PC-3 (cell line): Measurements from ENCODE around the gene SRP14. TPM values are rescaled to one million over a fixed set of nuclear protein-coding genes. Genes with fewer than 3 reads are reported as not detected.

Source experiments
- ATAC-seq: fragments of 200-7000 bp; cut with Tn5 transposase; 2 replicates; pipeline ENCODE4 v1.9.1; 2020; ENCODE audit warnings: mild to moderate bottlenecking, moderate library complexity
- Bru-seq: library from RNA; stranded (reverse); fragments of 400-500 nt; gene quantifications from one replicate; lab custom pipeline; 2021; lab: Mats Ljungman, UMichigan
- BruChase-seq, 2 experiments: library from RNA; stranded (reverse); fragments of 400-500 nt; gene quantifications; one replicate each; lab custom pipeline; 2021; lab: Mats Ljungman, UMichigan
- BruUV-seq: library from RNA; stranded (reverse); fragments of 400-500 nt; replicated peaks from 2 replicates; lab custom pipeline; 2021; lab: Mats Ljungman, UMichigan
- CTCF ChIA-PET: fragments of 300-600 bp; sonication (Branson Sonifier 250); formaldehyde crosslinking; loops from one replicate; lab custom pipeline; 2022; ENCODE audit warnings: antibody characterized with exemption; lab: Charles Lee
- POLR2A ChIA-PET: fragments of 300-600 bp; sonication (Branson Sonifier 250); formaldehyde crosslinking; loops from one replicate; lab custom pipeline; 2022; ENCODE audit warnings: antibody characterized with exemption; ENCODE audit not compliant: unreplicated experiment; lab: Charles Lee
- DNase-seq: peaks from one replicate; pipeline ENCODE4 v3.0.0-alpha.2; 2015
- H2AFZ ChIP-seq: fragments of 300-600 bp; sonication (generic); 2 replicates; pipeline ENCODE4 v1.6.0; 2016; ENCODE audit warnings: antibody characterized with exemption, low read length
- H3F3A ChIP-seq: fragments of 300-600 bp; sonication (generic); one replicate; pipeline ENCODE4 v1.6.0; 2017; ENCODE audit warnings: antibody characterized with exemption, low read length, control low read depth, mild to moderate bottlenecking; ENCODE audit not compliant: unreplicated experiment
- H3K27ac ChIP-seq: fragments of 300-600 bp; sonication (generic); 2 replicates; pipeline ENCODE4 v1.5.1; 2016; ENCODE audit warnings: mild to moderate bottlenecking, low read length
- H3K27me3 ChIP-seq: fragments of 300-600 bp; sonication (generic); 2 replicates; pipeline ENCODE4 v1.6.1; 2016; ENCODE audit warnings: low read length, mixed read lengths
- H3K36me3 ChIP-seq: fragments of 300-600 bp; sonication (generic); 2 replicates; pipeline ENCODE4 v1.6.1; 2016; ENCODE audit warnings: low read depth, mixed run types, low read length, mixed read lengths
- H3K4me1 ChIP-seq: fragments of 300-600 bp; sonication (generic); 2 replicates; pipeline ENCODE4 v1.5.1; 2016; ENCODE audit warnings: low read length; ENCODE audit not compliant: insufficient read depth
- H3K4me2 ChIP-seq: fragments of 300-600 bp; sonication (generic); 2 replicates; pipeline ENCODE4 v1.6.0; 2016; ENCODE audit warnings: low read length
- H3K4me3 ChIP-seq: fragments of 300-600 bp; sonication (generic); 2 replicates; pipeline ENCODE4 v1.5.1; 2016; ENCODE audit warnings: mild to moderate bottlenecking, low read length, mixed read lengths
- H3K79me2 ChIP-seq: fragments of 300-600 bp; sonication (generic); 2 replicates; pipeline ENCODE4 v1.6.1; 2017; ENCODE audit warnings: low read length, mixed read lengths
- H3K9ac ChIP-seq: fragments of 300-600 bp; sonication (generic); 2 replicates; pipeline ENCODE4 v1.6.0; 2016; ENCODE audit warnings: mild to moderate bottlenecking, low read length
- H3K9me2 ChIP-seq: fragments of 300-600 bp; sonication (generic); replicated peaks from 2 replicates; pipeline ENCODE4 v1.6.1; 2016; ENCODE audit warnings: mixed run types, low read length, mixed read lengths
- H3K9me3 ChIP-seq: fragments of 300-600 bp; sonication (generic); 2 replicates; pipeline ENCODE4 v1.6.1; 2016; ENCODE audit warnings: low read length, mixed read lengths
- H4K20me1 ChIP-seq: fragments of 300-600 bp; sonication (generic); 2 replicates; pipeline ENCODE4 v1.6.1; 2016; ENCODE audit warnings: low read length, mixed read lengths
- EZH2 ChIP-seq: fragments of 300-600 bp; sonication (generic); IDR thresholded peaks from one replicate; pipeline ENCODE4 v1.6.1; 2017; ENCODE audit warnings: antibody characterized with exemption, mild to moderate bottlenecking, low read length; ENCODE audit not compliant: unreplicated experiment
- EZH2phosphoT487 ChIP-seq: fragments of 300-600 bp; sonication (generic); IDR thresholded peaks from 2 replicates; pipeline ENCODE4 v1.6.1; 2018; ENCODE audit warnings: mild to moderate bottlenecking, antibody characterized with exemption, low read length, borderline replicate concordance
- intact Hi-C: fragments of 100-400 bp; cut with micrococcal nuclease; formaldehyde crosslinking; loops from 2 replicates; pipeline ENCODE4 v1.9.0; 2023
- long read RNA-seq: library from polyadenylated mRNA; unstranded; transcript quantifications from one replicate; pipeline ENCODE4 v2.0.0, GENCODE V29; 2021; ENCODE audit not compliant: unreplicated experiment
- total RNA-seq: library from RNA; depleted of rRNA; stranded (reverse); fragments of >200 nt; gene quantifications from 2 replicates; pipeline ENCODE4 v1.2.3, GENCODE V29; 2014; rRNA removed
- TF ChIP-seq, protein P1 (sequence below): fragments of 300-600 bp; sonication (generic); conservative IDR thresholded peaks from 2 replicates; pipeline ENCODE4 v1.5.1; 2017; ENCODE audit warnings: antibody characterized with exemption, low read depth, mild to moderate bottlenecking, low read length

The SRP14 gene
- total RNA-seq, result 362 and 378 TPM in 2 replicates
- percentile 99 among the genes with signal in this experiment for Bru-seq, nascent RNA
- BruChase-seq, experiment 1, labeled RNA remaining after a 6-hour chase, result percentile 99 among the genes with signal in this experiment
- percentile 99 among the genes with signal in this experiment for BruChase-seq, experiment 2, labeled RNA remaining after a 2-hour chase
- long read RNA-seq, transcript SRP14-204 (4 exons, 780 nt), result minor isoform, 8 of 608 reads
- long read RNA-seq, transcript SRP14-201 (5 exons, 1,077 nt), result major isoform, 540 of 608 reads
- long read RNA-seq, partial matches to known transcripts, result 9 of 608 reads
- long read RNA-seq, other reads (novel, unspliced or antisense), result 50 of 608 reads

DNA sequence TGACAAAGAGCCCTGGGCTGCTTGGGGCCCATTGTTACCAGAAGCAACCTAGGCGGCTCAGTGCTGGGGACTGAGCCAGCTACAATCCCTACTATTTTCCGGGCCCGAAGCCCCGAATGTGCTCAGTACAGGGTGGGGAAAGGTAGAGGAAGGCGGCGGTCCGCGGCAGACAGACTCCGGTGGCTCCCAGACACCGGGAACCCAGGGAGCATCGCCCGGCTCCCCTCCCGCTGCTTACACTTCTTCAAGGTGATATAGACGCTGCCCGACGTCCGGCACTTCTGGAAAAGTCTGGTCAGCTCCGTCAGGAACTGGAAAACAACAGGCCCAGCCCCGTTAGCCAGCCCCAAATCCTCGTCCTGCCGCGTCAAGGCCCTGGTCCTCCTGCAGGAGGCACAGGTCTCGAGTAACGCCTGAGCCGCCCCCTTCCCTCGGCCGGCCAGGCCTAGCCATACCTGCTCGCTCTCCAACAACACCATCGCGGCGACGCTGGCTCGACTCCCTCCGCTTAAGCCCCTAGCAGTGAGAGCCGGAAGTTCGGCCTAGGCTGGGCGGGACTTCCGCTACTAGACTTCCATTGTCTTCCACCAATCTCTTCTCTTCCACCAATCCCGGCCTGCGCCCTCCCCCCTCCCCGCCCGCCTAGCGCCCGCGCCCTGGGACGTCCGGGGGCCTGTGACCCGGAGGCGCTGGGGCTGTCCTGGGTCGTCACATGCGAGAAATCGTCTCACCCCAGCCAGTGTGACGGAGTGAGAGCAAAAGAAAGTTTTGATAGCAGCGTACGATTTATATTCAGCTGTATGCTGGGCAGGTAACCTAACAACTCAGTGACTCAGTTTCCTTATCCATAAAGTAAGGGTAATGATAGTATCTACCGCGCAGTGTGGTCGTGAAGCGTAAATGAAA lies at the start of gene SRP14:
TSS of gene SRP14 (minus strand) at position 544 of the 906 bp plus-strand sequence. CDS start at position 479, 65 bp downstream.
- intact Hi-C loops, result loop anchor here (5.0 to 10.0 kb wide), 2 partner anchors 62 to 254 kb away; partner anchors contain the start of gene FSIP1
- TF ChIP-seq EZH2phosphoT487 (no peak), EZH2 (no peak)
- TF ChIP-seq, protein P1, sequence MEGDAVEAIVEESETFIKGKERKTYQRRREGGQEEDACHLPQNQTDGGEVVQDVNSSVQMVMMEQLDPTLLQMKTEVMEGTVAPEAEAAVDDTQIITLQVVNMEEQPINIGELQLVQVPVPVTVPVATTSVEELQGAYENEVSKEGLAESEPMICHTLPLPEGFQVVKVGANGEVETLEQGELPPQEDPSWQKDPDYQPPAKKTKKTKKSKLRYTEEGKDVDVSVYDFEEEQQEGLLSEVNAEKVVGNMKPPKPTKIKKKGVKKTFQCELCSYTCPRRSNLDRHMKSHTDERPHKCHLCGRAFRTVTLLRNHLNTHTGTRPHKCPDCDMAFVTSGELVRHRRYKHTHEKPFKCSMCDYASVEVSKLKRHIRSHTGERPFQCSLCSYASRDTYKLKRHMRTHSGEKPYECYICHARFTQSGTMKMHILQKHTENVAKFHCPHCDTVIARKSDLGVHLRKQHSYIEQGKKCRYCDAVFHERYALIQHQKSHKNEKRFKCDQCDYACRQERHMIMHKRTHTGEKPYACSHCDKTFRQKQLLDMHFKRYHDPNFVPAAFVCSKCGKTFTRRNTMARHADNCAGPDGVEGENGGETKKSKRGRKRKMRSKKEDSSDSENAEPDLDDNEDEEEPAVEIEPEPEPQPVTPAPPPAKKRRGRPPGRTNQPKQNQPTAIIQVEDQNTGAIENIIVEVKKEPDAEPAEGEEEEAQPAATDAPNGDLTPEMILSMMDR, result no peak
- POLR2A ChIA-PET, result interaction anchor here (0.5 to 0.7 kb wide), 4 partner anchors 58 to 165 kb away, joined by 3 to 4 read pairs (median 3); partner anchors contain the start of gene EIF2AK4

DNA sequence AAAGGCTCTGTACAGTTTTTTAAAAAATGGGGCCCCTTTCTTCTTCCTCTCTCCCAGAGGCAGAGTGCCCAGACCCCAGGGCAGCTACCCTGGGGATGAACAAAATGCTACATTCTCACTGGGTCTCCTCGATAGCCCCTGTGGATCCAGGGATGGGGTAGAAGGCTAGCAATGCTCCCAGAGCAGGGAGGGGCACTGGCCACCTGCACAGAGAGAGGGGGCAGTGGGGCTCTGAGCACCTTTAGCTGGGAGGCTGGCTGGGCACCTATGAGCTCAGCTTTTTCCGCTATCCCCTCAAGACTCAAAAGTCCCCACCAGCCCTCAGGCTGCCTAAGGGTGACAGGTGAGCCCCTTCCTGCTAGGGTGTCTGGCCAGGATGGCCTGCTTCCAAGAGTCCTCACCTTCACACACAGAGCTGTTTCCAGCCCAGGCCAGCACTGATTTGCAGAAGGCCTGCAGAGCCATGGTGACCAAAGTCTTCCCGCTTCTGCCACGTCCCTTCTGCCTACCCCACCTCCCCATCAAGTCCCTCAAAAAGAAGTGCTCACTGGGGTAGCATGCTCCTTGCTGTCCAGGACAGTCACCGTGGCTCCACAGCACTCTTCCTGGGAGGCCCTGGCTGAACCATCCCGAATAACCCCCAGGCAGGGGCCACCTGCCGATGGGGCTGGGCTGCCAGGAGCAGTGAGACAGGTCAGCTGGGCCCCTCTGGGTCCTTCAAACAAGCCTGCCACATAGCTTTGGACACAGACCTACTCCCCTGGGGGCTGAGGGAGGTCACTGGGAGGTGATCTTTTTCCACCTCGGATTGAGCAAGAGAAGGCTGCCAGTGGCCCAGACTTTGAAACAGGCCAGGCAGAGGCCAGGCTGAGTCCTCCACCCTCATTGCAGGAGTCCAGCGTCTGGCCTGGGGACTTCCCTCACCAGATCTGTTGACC lies 49.3 kb upstream of the SRP14 start:
- intact Hi-C loops, result no loop called here
- Histone ChIP-seq H3K9ac (no peak overlapping the region), H3K27me3 (no peaks in the 10 kb centered on the region), H2AFZ (no peak overlapping the region), H3K79me2 (no peaks in the 10 kb centered on the region), H3K4me1 (peaks cover 14% of the 10 kb centered on the region), H3K4me2 (no peak overlapping the region), H3K36me3 (no peaks in the 10 kb centered on the region), H4K20me1 (no peaks in the 10 kb centered on the region), H3F3A (no peaks in the 10 kb centered on the region), H3K27ac (no peak overlapping the region), H3K9me3 (no peaks in the 10 kb centered on the region), H3K9me2 (no peaks in the 10 kb centered on the region), H3K4me3 (no peak overlapping the region)
- ChIA-PET POLR2A (interaction anchor here (0.7 kb wide), 1 partner anchor 38 kb away, joined by 4 read pairs; no protein-coding TSS in a partner anchor), CTCF (interaction anchor here (1.3 kb wide), 1 partner anchor 19 kb away, joined by 3 read pairs; no protein-coding TSS in a partner anchor)
- DNase-seq (no peak), ATAC-seq (no peak)
- no TSS peak for BruUV-seq
- TF ChIP-seq, protein P1, result no peak
- TF ChIP-seq EZH2, result no peak
- no peak for TF ChIP-seq EZH2phosphoT487

More for the DNA sequence above, at the start of gene SRP14:
- TSS peak; percentile 54 for BruUV-seq
- Histone ChIP-seq H3K9me3 (no peaks in the 10 kb centered on the region), H3K4me1 (peaks cover 8% of the 10 kb centered on the region), H3K27me3 (no peaks in the 10 kb centered on the region), H4K20me1 (no peaks in the 10 kb centered on the region), H3F3A (no peaks in the 10 kb centered on the region), H3K9ac (peak within 1 kb of the TSS; percentile 88), H3K4me2 (peak within 1 kb of the TSS; percentile 81), H3K9me2 (no peaks in the 10 kb centered on the region), H3K27ac (peak within 1 kb of the TSS; percentile 39), H3K36me3 (peaks cover 31% of the 10 kb centered on the region), H3K4me3 (peak within 1 kb of the TSS; percentile 85), H3K79me2 (peaks cover 34% of the 10 kb centered on the region), H2AFZ (peak within 1 kb of the TSS; percentile 92)
- peak; percentile 96 for ATAC-seq
- DNase-seq, result peak; percentile 92
- CTCF ChIA-PET, result interaction anchor here (0.6 to 0.9 kb wide), 2 partner anchors 234 kb away, joined by 3 read pairs; no protein-coding TSS in a partner anchor
